ENCODE measurements around the gene DQX1. TPM values are rescaled to one million over a fixed set of nuclear protein-coding genes. Genes with fewer than 3 reads are reported as not detected.

The DQX1 gene
- total and polyA plus RNA-seq, 2 experiments from 2014 or later: 0.32 to 0.52 TPM

GRCh38 chr2:74536166-74536950, 10.3 kb upstream of the DQX1 start:
- H3K27ac Mint-ChIP-seq: no peak overlapping the region
- H3K4me1 Mint-ChIP-seq: no peaks in the 10 kb centered on the region; the same call in none of the 3 replicates
- H3K27ac ChIP-seq (ENCODE audit: low read depth): no peak overlapping the region
- no peaks in the 10 kb centered on the region; the same call in 1 of the 2 replicates for H4K20me1 ChIP-seq (replicated peaks; ENCODE audit: insufficient read depth)
- H2AFZ ChIP-seq: no peak overlapping the region
- no peak overlapping the region for H3K4me3 ChIP-seq
- H3K9me2 ChIP-seq (ENCODE audit: insufficient read depth): no peaks in the 10 kb centered on the region
- no peaks in the 10 kb centered on the region for H3K36me3 ChIP-seq (ENCODE audit: insufficient read depth)
- no peaks in the 10 kb centered on the region for H3F3A ChIP-seq (replicated peaks; ENCODE audit: low read depth)
- peaks cover 18% of the 10 kb centered on the region for H3K36me3 Mint-ChIP-seq (ENCODE audit: low read depth)
- H3K79me2 ChIP-seq (replicated peaks; ENCODE audit: insufficient read depth): no peaks in the 10 kb centered on the region
- H3K27me3 ChIP-seq (ENCODE audit: insufficient read depth): no peaks in the 10 kb centered on the region
- peak; percentile 33; the same call in 2 of the 3 replicates for ATAC-seq
- no peak for DNase-seq (ENCODE audit: low spot score)
- no peak overlapping the region for H3K4me2 ChIP-seq
- no peak overlapping the region for H3K4me3 Mint-ChIP-seq
- no peaks in the 10 kb centered on the region for H3K4me1 ChIP-seq (ENCODE audit: insufficient read depth)
- H3K9me3 Mint-ChIP-seq: no peaks in the 10 kb centered on the region; the same call in 2 of the 3 replicates
- H3K27me3 Mint-ChIP-seq (ENCODE audit: insufficient read depth, low read depth, poor library complexity): peaks cover 6% of the 10 kb centered on the region
- TF ChIP-seq, protein P1, sequence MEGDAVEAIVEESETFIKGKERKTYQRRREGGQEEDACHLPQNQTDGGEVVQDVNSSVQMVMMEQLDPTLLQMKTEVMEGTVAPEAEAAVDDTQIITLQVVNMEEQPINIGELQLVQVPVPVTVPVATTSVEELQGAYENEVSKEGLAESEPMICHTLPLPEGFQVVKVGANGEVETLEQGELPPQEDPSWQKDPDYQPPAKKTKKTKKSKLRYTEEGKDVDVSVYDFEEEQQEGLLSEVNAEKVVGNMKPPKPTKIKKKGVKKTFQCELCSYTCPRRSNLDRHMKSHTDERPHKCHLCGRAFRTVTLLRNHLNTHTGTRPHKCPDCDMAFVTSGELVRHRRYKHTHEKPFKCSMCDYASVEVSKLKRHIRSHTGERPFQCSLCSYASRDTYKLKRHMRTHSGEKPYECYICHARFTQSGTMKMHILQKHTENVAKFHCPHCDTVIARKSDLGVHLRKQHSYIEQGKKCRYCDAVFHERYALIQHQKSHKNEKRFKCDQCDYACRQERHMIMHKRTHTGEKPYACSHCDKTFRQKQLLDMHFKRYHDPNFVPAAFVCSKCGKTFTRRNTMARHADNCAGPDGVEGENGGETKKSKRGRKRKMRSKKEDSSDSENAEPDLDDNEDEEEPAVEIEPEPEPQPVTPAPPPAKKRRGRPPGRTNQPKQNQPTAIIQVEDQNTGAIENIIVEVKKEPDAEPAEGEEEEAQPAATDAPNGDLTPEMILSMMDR (conservative IDR thresholded peaks at IDR 0.05; ENCODE audit: low read depth in 2 of 2): no peak
- TF ChIP-seq EZH2phosphoT487 (IDR thresholded peaks at IDR 0.05; ENCODE audit: unreplicated experiment) (no peak), NANOG (IDR thresholded peaks at IDR 0.05; ENCODE audit: borderline replicate concordance) (no peak), ZNF331 (CRISPR knock-in tag; IDR thresholded peaks at IDR 0.05; ENCODE audit: low read depth) (no peak), EZH2 (IDR thresholded peaks at IDR 0.05; ENCODE audit: low read depth, unreplicated experiment) (no peak)
- TF ChIP-seq, protein P2, sequence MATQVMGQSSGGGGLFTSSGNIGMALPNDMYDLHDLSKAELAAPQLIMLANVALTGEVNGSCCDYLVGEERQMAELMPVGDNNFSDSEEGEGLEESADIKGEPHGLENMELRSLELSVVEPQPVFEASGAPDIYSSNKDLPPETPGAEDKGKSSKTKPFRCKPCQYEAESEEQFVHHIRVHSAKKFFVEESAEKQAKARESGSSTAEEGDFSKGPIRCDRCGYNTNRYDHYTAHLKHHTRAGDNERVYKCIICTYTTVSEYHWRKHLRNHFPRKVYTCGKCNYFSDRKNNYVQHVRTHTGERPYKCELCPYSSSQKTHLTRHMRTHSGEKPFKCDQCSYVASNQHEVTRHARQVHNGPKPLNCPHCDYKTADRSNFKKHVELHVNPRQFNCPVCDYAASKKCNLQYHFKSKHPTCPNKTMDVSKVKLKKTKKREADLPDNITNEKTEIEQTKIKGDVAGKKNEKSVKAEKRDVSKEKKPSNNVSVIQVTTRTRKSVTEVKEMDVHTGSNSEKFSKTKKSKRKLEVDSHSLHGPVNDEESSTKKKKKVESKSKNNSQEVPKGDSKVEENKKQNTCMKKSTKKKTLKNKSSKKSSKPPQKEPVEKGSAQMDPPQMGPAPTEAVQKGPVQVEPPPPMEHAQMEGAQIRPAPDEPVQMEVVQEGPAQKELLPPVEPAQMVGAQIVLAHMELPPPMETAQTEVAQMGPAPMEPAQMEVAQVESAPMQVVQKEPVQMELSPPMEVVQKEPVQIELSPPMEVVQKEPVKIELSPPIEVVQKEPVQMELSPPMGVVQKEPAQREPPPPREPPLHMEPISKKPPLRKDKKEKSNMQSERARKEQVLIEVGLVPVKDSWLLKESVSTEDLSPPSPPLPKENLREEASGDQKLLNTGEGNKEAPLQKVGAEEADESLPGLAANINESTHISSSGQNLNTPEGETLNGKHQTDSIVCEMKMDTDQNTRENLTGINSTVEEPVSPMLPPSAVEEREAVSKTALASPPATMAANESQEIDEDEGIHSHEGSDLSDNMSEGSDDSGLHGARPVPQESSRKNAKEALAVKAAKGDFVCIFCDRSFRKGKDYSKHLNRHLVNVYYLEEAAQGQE (IDR thresholded peaks at IDR 0.05; ENCODE audit: unreplicated experiment): no peak

DNA sequence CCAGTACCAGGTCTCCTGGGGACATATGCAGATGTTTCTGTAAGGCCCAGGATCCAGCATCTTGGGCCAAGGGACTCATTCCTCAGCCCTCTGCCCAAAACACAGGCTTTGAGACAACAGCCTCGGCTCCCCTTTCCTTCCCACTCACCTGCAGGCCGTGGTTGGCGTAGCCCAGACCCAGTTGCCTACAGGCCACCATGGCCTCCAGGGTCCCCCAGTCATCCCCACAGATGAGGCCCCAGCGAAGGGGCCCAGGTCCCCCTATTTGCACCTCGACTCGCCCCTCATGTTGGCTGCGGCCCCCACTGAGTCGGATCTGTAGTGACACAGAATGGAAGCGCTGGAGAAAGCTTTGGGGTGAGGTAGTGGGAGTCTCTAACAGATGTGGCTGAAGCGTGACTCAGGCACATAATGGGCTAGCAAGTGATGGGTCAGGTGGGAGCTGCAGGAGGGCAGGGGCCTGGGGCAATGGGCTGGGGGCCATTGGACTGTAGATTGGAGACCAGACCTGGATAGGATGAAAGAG, 9.5 kb upstream of the DQX1 start:
- Histone ChIP-seq H3K27me3 (ENCODE audit: insufficient read depth) (no peaks in the 10 kb centered on the region), H3K27ac (ENCODE audit: low read depth) (no peak overlapping the region), H3F3A (replicated peaks; ENCODE audit: low read depth) (0 out of 2 replicates have a peak, but pooled peaks cover 2% of the 10 kb centered on the region), H3K79me2 (replicated peaks; ENCODE audit: insufficient read depth) (no peaks in the 10 kb centered on the region), H4K20me1 (replicated peaks; ENCODE audit: insufficient read depth) (no peaks in the 10 kb centered on the region; the same call in 1 of the 2 replicates), H3K9me2 (ENCODE audit: insufficient read depth) (no peaks in the 10 kb centered on the region), H3K4me2 (no peak overlapping the region), H2AFZ (no peak overlapping the region), H3K4me1 (ENCODE audit: insufficient read depth) (no peaks in the 10 kb centered on the region; the same call in 1 of the 2 replicates), H3K4me3 (no peak overlapping the region), H3K36me3 (ENCODE audit: insufficient read depth) (no peaks in the 10 kb centered on the region)
- no peak for ATAC-seq
- DNase-seq (ENCODE audit: low spot score): no peak
- H3K27ac Mint-ChIP-seq: no peak overlapping the region
- H3K4me1 Mint-ChIP-seq: peaks cover 5% of the 10 kb centered on the region
- peaks cover 23% of the 10 kb centered on the region for H3K36me3 Mint-ChIP-seq (ENCODE audit: low read depth)
- no peak overlapping the region for H3K4me3 Mint-ChIP-seq
- no peaks in the 10 kb centered on the region; the same call in 2 of the 3 replicates for H3K9me3 Mint-ChIP-seq
- peaks cover 2% of the 10 kb centered on the region for H3K27me3 Mint-ChIP-seq (ENCODE audit: insufficient read depth, low read depth, poor library complexity)
- TF ChIP-seq STAT1 (IDR thresholded peaks at IDR 0.05; ENCODE audit: unreplicated experiment) (no peak), POLR2AphosphoS5 (IDR thresholded peaks at IDR 0.05; ENCODE audit: low read depth) (no peak), JUNB (IDR thresholded peaks at IDR 0.05; ENCODE audit: unreplicated experiment) (no peak), CREB1 (CRISPR knock-in tag; IDR thresholded peaks at IDR 0.05; ENCODE audit: low read depth) (no peak)

All from GM23338 (cell line).